GM12874 (cell line): Measurements from ENCODE around the gene GPHA2.

Experiments
- CTCF ChIP-seq: IDR thresholded peaks from 2 replicates; pipeline ENCODE4 v1.5.1; 2011; ENCODE audit warnings: low read depth, mild to moderate bottlenecking, control low read depth, low read length, moderate library complexity; ENCODE audit not compliant: insufficient read depth

GPHA2 gene

DNA sequence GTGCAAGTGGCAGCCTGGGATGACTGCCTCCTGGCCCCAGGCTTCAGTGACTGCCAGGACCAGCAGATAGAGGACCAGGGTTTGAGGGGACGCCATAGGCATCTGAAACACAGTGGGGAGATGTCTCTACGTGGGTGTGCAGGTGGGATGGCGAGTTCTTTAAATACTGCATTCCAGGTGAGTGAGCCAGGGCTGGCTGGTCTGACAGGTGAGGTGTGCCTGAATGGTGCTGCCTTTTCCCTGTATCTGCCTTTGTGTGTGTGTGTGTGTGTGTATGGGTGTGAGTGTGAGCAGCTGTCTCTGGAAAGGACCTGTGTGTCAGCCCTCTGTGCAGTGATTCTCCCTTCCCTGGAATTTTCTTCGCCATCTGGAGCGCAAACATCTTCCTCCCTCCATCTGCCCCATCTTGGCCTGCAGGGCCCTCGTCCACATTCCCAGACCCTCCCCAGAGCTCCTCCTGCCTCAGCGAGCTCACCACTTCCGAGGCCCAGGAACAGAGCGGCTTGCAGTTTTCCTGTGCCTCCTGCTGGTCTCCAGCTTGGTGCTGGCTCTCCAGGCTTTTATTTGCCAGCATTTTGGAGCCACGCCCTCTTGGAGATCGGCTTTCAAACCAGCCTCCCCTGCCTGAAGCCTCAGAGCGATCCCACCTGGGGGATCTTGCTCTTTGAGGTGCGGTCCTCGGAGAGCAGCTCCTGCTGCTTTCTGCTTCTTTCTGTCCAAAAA, at the start of gene GPHA2:
Gene GPHA2 (minus strand): TSS at position 535 of the 723 bp plus-strand sequence. CDS start 433 bp downstream, at position 102.
- no peak for TF ChIP-seq CTCF

DNA sequence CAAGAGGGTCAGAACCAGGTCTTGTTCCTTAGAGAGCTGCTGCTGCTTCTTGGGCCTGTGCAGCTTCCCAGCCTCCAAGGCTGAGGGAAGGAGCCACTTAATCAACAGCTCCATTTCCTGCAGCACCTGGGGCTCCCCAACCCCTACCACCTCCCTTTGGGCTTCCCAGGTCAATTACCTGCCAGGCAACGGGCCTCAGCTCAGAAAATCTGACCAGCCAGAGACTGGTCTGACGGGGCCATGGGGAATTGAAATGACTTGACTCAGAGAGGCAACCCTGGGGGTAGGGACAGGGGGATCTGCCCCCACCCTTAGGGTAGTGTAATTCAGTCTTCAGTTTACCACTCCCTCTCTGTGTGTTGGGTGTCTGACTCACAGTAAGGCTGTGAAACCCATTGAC, 41.0 kb upstream of the GPHA2 start:
- TF ChIP-seq CTCF: no peak

DNA sequence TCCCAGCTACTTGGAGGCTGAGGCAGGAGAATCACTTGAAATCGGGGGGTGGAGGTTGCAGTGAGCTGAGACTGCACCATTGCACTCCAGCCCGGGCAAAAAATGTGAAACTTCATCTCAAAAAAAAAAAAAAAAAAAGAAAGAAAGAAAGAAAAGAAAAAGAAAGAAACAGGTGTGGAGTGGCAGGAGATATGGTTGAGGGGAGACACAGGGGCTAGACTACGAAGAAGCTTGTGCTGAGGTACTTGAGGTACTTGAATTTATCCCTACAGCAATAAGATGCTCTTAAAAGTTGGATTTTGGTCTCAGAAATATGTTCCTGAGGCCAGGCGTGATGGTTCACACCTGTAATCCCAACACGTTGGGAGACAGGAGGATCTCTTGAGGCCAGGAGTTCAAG, 38.4 kb upstream of the GPHA2 start:
- no peak for TF ChIP-seq CTCF

DNA sequence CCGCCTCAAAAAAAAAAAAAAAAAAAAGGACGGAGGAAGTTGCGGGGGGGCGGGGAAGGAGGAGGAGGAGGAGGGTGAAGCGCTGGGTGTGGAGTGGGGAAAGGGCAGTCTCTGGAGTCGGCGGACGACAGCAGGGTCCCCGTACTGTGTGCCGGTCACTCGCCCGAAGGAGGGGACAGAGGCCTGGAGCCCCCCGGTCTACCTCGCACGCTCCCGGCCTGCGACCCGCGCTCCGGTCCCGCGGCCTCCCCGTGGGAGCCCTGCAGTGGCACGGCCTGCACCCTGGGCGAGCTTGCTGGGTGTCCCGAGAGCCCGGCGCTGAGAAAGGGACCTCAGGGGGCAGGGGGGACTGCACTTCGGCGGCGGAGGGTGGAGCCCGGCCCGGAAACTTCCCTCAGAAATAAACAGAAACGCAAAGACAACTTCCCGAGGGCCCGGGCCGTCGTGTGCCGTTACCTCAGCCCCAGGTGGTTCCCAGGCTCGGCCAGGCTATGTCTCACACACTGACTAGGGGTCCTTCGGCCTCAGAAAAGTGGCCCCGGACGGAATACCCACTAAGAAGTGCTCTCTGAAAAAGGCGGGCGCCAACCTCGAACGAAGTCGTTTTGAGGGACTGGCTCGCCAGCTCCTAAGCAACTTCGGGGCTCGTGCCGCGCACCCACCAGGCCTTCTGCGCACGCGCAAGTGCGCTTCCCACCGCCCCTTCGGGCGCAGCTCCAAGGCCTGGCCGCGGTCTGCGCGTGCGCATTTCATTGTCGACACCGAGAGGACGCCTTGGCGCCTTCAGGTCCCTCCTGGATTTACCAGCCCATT, 35.9 kb upstream of the GPHA2 start, which contains the start of gene MAJIN:
Gene MAJIN (minus strand): TSS at position 688 of the 813 bp plus-strand sequence. CDS start 12,703 bp downstream, outside the sequence.
- no peak for TF ChIP-seq CTCF

- no peak for TF ChIP-seq CTCF
Measured at GRCh38 chr11:64970731-64971151, 35.0 kb upstream of the GPHA2 start.

DNA sequence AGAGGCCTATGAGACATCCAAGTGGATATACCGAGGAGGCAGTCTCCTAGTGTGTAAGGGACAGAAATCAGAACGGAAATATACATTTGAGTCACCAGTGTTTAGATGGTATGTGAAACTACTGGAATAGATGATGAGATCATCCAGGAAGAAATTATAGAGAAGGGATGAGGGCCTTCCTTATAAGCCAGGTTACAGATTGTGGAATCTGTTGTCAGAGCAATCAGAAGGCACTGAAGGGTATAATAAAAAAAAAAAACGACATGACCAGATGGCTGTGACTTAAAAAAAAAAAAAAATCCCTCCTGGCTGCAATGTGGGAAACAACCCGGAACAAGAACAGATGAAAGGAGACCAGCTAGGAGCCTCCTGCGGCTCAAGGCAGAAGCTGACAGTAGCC, 33.5 kb upstream of the GPHA2 start:
- no peak for TF ChIP-seq CTCF

DNA sequence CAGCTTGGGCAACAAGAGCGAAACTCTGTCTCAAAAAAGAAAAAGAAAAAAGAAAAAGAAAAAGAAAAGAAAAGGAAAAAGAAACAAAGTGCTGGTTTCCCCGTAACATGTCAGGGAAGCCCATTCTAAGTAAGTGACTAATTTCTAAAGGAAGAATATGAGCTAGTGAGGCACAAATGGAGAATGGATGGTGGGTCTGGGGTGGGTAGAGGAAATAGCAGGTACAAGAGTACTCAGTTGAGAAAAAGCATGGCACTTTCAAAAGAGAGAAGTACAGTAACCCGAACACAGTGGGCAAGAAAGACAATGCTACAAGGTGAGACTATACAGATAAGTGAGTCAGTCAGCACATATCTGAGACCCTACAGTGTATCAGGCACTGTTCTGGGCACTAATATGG, 31.7 kb upstream of the GPHA2 start:
- no peak for TF ChIP-seq CTCF
